GM13977 (cell line): ENCODE measurements around the gene ZNF480.
"Not testable (repeated sequence)": the region's sequence is repeated elsewhere in the genome, so short reads cannot be mapped to it uniquely, and the experiment has no call there.

ENCODE experiments used
- DNase-seq: peaks from one replicate; pipeline ENCODE4 v3.0.0; 2012; ENCODE audit warnings: low spot score
- in situ Hi-C: fragments of 300-500 bp; cut with MboI; formaldehyde crosslinking; loops from one replicate; pipeline ENCODE4 v1.12.0; 2022; ENCODE audit warnings: low sequenced_read_pairs, low pct_unique_long_range_greater_than_20kb, mixed read lengths, inconsistent platforms; ENCODE audit not compliant: unreplicated experiment
- TF ChIP-seq, protein P1 (sequence below): IDR thresholded peaks from 2 replicates; pipeline ENCODE4 v1.5.1; 2012; ENCODE audit warnings: mild to moderate bottlenecking, control low read depth; ENCODE audit not compliant: insufficient read depth; ENCODE audit errors: extremely low read depth, missing control alignments

Gene ZNF480

DNA sequence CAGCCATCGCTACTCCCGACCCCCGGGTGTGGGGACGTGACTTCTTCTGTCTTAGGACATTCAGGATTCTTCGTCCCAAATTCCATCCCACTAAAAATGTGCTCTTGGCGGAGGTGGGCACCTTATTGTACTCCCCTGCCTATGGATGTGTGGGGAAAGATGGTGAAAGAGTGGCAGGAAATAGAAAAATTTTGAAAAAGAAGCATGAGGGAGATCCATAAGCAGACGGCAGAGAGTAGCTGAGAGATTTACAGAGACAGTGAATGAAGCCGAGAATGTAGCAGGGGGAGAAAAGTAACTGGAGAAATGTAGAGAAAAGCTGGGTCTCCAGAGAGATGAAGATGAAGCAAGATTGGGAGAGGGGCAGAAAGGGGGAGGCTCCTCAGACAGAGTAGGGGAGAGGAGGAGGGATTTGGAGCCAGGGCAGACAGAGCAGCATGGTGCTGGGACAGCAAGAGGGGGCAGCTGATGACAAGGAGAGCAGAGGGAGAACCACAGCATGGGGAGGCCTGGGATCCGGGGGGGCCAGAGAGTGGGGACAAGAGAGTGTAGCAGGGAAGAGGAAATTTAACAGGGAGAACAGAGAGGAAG, 39.9 kb downstream of the ZNF480 start:
- no peak for DNase-seq
- TF ChIP-seq, protein P1, sequence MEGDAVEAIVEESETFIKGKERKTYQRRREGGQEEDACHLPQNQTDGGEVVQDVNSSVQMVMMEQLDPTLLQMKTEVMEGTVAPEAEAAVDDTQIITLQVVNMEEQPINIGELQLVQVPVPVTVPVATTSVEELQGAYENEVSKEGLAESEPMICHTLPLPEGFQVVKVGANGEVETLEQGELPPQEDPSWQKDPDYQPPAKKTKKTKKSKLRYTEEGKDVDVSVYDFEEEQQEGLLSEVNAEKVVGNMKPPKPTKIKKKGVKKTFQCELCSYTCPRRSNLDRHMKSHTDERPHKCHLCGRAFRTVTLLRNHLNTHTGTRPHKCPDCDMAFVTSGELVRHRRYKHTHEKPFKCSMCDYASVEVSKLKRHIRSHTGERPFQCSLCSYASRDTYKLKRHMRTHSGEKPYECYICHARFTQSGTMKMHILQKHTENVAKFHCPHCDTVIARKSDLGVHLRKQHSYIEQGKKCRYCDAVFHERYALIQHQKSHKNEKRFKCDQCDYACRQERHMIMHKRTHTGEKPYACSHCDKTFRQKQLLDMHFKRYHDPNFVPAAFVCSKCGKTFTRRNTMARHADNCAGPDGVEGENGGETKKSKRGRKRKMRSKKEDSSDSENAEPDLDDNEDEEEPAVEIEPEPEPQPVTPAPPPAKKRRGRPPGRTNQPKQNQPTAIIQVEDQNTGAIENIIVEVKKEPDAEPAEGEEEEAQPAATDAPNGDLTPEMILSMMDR = no peak
- in situ Hi-C loops = no loop called here

DNA sequence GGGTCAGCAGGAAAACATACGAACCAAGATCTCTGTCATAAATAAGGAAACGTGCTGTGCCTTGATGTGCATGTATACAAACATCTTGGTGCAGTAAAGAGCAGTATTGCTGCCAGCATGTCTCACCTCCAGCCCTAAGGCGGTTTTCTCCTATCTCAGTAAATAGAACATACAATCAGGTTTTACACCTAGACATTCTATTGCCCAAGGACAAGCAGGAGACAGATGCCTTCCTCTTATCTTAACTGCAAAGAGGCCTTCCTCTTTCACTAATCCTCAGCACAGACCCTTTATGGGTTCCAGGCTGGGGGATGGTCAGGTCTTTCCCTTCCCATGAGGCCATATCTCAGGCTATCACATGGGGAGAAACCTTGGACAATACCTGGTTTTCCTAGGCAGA, 42.1 kb downstream of the ZNF480 start:
- DNase-seq, in situ Hi-C loops: not testable (repeated sequence)

DNA sequence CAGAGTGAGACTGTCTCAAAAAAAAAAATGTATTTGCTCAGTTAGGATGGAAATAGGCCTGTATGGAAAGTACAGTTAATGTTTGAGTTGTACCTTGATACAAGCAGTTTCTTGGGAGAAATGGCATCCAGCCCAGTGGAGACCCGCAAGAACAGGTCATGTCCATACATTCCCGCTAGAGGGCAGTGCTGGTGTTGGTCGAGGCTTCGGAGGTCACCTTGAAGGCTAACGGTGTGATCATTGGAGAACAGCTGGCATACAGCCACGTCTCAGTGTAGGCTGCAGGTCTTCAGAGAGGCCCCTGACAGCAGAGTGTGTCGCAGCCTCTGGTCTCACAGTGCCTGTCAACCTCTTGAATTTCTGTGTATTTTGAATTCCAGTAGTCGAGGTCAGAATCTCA, 46.6 kb downstream of the ZNF480 start:
- in situ Hi-C loops = no loop called here
- TF ChIP-seq, protein P1 = peak; percentile 50

DNA sequence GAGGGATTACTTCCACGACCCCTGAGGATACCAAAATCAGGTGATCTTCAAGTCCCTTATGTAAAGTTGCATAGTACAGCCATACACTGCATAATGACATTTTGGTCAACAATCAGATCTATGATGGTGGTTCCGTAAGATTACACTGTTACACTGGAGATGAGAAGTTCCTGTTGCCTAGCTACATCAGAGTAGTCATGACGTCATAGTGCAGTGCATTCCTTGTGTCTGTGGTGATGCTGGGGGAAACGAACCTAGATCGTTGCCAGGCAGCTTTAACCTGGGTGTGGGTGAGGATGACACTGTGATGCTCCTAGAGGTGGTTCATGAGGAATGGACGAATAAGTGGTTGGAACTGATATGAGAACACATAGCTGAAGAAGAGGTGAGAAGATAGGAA, 48.2 kb downstream of the ZNF480 start:
- in situ Hi-C loops = no loop called here
- DNase-seq = no peak
- TF ChIP-seq, protein P1 = no peak

More for the DNA sequence above, 46.6 kb downstream of the ZNF480 start:
- DNase-seq = no peak

DNA sequence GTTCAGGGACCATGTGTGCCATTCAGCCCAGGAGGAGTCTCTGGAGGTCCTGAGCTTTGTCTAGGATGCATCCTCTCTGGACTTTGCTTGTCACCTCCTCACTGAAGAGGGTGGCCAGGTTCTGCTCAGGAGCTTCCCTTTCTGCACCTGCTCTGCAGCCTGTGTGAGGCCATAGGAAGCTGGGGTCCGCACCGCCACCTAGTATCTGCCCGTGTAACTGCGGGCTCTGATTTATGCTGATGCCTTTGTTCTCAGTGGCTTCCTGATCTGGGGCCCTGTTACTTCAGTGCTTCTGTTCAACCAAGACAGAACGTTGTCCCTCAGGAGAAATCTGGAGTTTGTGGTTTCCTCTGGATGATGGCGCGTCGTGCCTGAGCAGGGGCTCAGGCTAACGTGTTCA, 54.5 kb downstream of the ZNF480 start:
- in situ Hi-C loops = no loop called here
- TF ChIP-seq, protein P1 = peak; percentile 5
- no peak for DNase-seq

DNA sequence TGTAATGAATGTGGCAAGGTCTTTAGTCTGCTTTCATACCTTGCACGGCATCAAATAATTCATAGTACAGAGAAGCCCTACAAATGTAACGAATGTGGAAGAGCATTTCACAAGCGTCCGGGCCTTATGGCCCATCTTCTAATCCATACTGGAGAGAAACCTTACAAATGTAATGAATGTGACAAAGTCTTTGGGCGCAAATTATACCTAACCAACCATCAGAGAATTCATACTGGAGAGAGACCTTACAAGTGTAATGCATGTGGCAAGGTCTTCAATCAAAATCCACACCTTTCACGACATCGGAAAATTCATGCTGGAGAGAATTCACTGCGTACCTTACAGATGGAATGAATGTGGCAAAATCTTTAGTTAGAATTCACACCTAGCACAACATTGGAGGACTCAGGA, 69.5 kb downstream of the ZNF480 start:
- no peak for DNase-seq
- in situ Hi-C loops = no loop called here
- TF ChIP-seq, protein P1 = no peak

DNA sequence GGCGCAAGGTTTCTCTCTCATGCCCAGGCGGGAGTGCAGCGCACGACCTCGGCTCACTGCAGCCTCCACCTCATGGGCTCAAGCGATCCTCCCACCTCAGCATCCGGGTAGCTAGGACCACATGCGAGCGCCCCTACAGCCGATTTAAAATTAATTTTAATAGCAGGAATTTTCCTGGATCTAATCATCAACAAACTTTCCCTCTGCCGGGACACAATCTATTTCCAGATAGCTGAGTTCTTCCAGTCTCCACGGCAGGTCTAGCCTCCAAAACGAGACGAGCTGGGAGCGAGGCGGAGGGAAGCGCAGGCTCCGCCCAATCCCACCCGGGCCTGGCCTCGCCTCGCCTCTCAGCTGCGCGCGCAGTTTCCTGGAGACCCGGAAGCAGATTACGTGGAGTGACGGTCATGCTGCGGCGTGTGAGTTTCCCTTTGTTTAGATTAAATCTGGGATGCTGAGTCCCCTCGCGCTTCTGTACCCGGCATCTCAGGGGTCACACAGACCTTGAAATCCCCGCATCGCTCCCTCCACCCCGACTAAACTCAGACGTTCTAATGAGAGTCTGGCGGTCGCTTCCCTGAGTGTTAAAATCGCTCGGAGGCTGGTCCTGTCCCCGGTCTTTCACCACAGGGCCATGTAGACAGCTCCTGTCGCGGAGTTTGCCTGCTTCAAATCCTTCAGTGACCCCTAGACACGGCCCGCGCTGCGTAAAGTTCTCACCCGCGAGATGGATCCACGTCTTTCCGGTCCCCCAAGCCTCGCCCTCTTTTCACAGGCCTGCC, 72.8 kb downstream of the ZNF480 start, which contains the start of gene ZNF880:
TSS of gene ZNF880 (plus strand) at position 365 of the 782 bp plus-strand sequence. CDS start at position 408, 43 bp downstream.
- TF ChIP-seq, protein P1 = no peak
- in situ Hi-C loops = no loop called here
- DNase-seq = peak; percentile 81
